Stimulated activated naive B cell treated with anti-CD40 and anti-IgM and Interleukin-4, amounts not matched to agents 10 μg/mL and 1 μg/mL and 100 μg/mL, for 72 hours (primary cell): ENCODE measurements around the gene MAPK8.
A peak's percentile ranks its signal among the peaks of the same experiment; 100 is the strongest.

Experiments used
- ATAC-seq, 2 donors: fragments of 150-1000 bp; cut with Tn5 transposase; replicated peaks; 2 replicates each; pipeline ENCODE4 v1.10.0; 2021; ENCODE audit warnings: moderate library complexity in 1 of 2
- DNase-seq: peaks from one replicate; pipeline ENCODE4 v3.0.0; 2021
- H3K27ac Mint-ChIP-seq: one replicate; pipeline ENCODE4 v1.8.0; 2022; ENCODE audit warnings: mild to moderate bottlenecking, mixed read lengths
- H3K27me3 Mint-ChIP-seq, 2 donors: one replicate each; pipeline ENCODE4 v1.8.0; 2022; ENCODE audit warnings: mixed read lengths in 2 of 2
- H3K36me3 Mint-ChIP-seq, 2 donors: one replicate each; pipeline ENCODE4 v1.8.0; 2022; ENCODE audit warnings: mixed read lengths in 2 of 2, mild to moderate bottlenecking in 1 of 2
- H3K4me1 Mint-ChIP-seq, 2 donors: one replicate each; pipeline ENCODE4 v1.8.0; 2022; ENCODE audit warnings: mixed read lengths in 2 of 2, mild to moderate bottlenecking in 1 of 2
- H3K4me3 Mint-ChIP-seq, 2 donors: one replicate each; pipeline ENCODE4 v1.8.0; 2022; ENCODE audit warnings: mild to moderate bottlenecking in 2 of 2, mixed read lengths in 2 of 2, moderate library complexity in 1 of 2
- H3K9me3 Mint-ChIP-seq, 2 donors: one replicate each; pipeline ENCODE4 v1.8.0; 2022; ENCODE audit warnings: mixed read lengths in 2 of 2, mild to moderate bottlenecking in 1 of 2

The MAPK8 gene

GRCh38 chr10:48363617-48364355 lies 57.3 kb downstream of the MAPK8 start:
- Mint-ChIP-seq H3K4me1 (peaks cover 4 to 16% of the 10 kb centered on the region in 2 donors), H3K4me3 (no peak overlapping the region), H3K9me3 (no peaks in the 10 kb centered on the region), H3K36me3 (no peaks in the 10 kb centered on the region), H3K27ac (no peak overlapping the region), H3K27me3 (no peaks in the 10 kb centered on the region)
- DNase-seq, result peak; percentile 4
- peak; percentile 61 to 67 for ATAC-seq

- no peak for DNase-seq
- no peaks in the 10 kb centered on the region for H3K27me3 Mint-ChIP-seq
- H3K36me3 Mint-ChIP-seq, result no peaks in the 10 kb centered on the region
- ATAC-seq, result no peak
- H3K4me1 Mint-ChIP-seq, result peaks cover 4 to 16% of the 10 kb centered on the region in 2 donors
- H3K27ac Mint-ChIP-seq, result no peak overlapping the region
- no peaks in the 10 kb centered on the region for H3K9me3 Mint-ChIP-seq
- H3K4me3 Mint-ChIP-seq, result no peak overlapping the region
These were observed 58.4 kb downstream of the MAPK8 start for GRCh38 chr10:48364659-48365405.

DNA sequence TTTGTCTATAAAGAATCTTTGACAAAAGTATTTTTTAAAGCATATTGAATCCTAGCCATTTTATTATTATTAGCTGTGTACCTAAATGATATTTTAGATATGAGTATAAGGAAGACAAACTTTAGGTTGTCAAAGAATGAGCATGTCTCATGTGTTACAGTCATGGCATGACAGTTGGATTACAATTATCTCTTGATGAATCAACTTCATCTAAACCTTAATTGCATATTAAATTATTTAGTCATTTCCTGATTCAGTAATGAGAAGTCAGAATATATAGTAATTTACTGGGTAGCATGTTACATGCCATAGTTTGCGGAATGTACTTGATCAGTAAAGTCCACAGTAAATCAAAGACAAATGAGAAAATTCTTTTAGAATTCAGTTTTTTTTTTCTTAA lies 59.2 kb downstream of the MAPK8 start:
- ATAC-seq, result no peak
- Mint-ChIP-seq H3K9me3 (no peaks in the 10 kb centered on the region), H3K27ac (no peak overlapping the region), H3K4me1 (peaks cover 4 to 16% of the 10 kb centered on the region in 2 donors), H3K27me3 (no peaks in the 10 kb centered on the region), H3K4me3 (no peak overlapping the region), H3K36me3 (no peaks in the 10 kb centered on the region)
- DNase-seq, result no peak

DNA sequence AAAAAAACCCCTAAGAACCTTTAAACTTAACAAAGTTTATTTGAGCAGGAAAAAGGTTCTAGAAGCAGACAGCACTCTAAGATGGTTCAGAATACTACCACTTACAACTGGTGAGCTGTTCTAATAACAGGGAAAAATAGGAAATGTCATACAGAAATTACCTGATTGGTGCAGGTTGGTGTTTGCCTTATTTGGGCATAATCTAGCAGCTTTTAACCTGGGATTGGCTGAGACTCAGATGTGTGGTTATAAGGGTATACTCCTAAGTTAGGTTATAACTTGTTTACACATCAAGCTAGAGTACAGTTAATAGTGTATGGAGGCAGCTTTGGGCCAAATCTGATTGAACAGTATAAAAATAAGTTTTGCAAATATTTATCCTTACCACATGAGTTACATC lies 59.8 kb downstream of the MAPK8 start:
- DNase-seq, result no peak
- Mint-ChIP-seq H3K4me3 (no peak overlapping the region), H3K36me3 (no peaks in the 10 kb centered on the region), H3K27ac (no peak overlapping the region), H3K27me3 (no peaks in the 10 kb centered on the region), H3K4me1 (peaks cover 2 to 16% of the 10 kb centered on the region in 2 donors), H3K9me3 (no peaks in the 10 kb centered on the region)
- ATAC-seq, result peak; percentile 33 to 39

- no peaks in the 10 kb centered on the region for H3K27me3 Mint-ChIP-seq
- H3K4me1 Mint-ChIP-seq, result peaks cover 3 to 8% of the 10 kb centered on the region in 2 donors
- H3K27ac Mint-ChIP-seq, result no peak overlapping the region
- no peak for DNase-seq
- H3K4me3 Mint-ChIP-seq, result no peak overlapping the region
- H3K9me3 Mint-ChIP-seq, result peaks cover 0 to 3% of the 10 kb centered on the region in 2 donors
- ATAC-seq, result no peak
- peaks cover 0 to 5% of the 10 kb centered on the region in 2 donors for H3K36me3 Mint-ChIP-seq
These were observed 63.0 kb downstream of the MAPK8 start for GRCh38 chr10:48369501-48369900.

DNA sequence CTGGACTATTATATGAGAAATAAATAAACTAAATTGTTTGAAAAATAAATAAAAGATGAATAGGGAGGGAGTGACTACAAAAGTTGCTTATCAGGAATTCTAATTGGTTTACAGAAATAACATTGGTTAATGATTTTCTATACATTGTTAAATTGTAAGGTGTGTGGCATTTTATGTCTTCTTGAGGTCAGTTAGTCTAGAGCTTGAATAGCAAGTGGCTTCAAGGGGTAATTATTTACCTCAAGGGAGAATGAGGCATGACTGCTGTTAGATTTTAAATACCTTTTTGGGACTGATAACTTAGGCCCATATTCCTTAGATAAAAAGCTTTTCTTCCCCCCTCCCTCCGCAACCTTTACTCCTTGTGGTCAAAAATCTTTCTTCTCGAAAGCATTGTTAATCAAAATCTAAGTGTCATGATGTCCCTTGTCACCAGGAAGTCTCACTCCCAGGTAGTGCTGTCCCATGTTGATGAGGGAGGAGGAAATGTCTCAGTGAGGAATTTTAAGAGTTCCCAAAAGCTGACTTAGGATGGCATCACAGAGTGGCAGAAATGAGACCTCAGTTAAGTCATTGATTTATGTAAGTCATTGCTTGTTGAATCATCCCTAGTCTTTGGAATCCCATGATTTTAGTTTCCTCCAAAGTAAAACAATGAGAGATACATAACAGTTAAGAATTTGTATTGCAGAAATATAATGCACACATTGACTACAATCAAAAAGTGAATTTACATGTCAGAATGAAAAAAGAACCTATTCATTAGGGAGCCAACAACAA lies 71.5 kb downstream of the MAPK8 start:
- DNase-seq (no peak), ATAC-seq (no peak)
- no peaks in the 10 kb centered on the region for H3K4me1 Mint-ChIP-seq
- H3K9me3 Mint-ChIP-seq, result peaks cover 8 to 13% of the 10 kb centered on the region in 2 donors
- peaks cover 4 to 6% of the 10 kb centered on the region in 2 donors for H3K36me3 Mint-ChIP-seq
- no peaks in the 10 kb centered on the region for H3K27me3 Mint-ChIP-seq
- no peak overlapping the region for H3K4me3 Mint-ChIP-seq
- H3K27ac Mint-ChIP-seq, result no peak overlapping the region

- Mint-ChIP-seq H3K9me3 (peaks cover 8 to 13% of the 10 kb centered on the region in 2 donors), H3K36me3 (peaks cover 4 to 6% of the 10 kb centered on the region in 2 donors), H3K4me3 (no peak overlapping the region), H3K27me3 (no peaks in the 10 kb centered on the region), H3K27ac (no peak overlapping the region), H3K4me1 (peaks cover 0 to 1% of the 10 kb centered on the region in 2 donors)
- DNase-seq, result no peak
- ATAC-seq, result no peak
These were observed 72.2 kb downstream of the MAPK8 start for GRCh38 chr10:48378675-48379074.

GRCh38 chr10:48381971-48382370 lies 75.5 kb downstream of the MAPK8 start:
- ATAC-seq (no peak), DNase-seq (no peak)
- Mint-ChIP-seq H3K4me1 (peaks cover 2 to 14% of the 10 kb centered on the region in 2 donors), H3K9me3 (peaks cover 4 to 5% of the 10 kb centered on the region in 2 donors), H3K4me3 (no peak overlapping the region), H3K27ac (no peak overlapping the region), H3K36me3 (peaks cover 4 to 9% of the 10 kb centered on the region in 2 donors), H3K27me3 (no peaks in the 10 kb centered on the region)

- H3K4me1 Mint-ChIP-seq, result peaks cover 4 to 14% of the 10 kb centered on the region in 2 donors
- no peak for ATAC-seq
- no peak overlapping the region for H3K27ac Mint-ChIP-seq
- H3K9me3 Mint-ChIP-seq, result peaks cover 4 to 5% of the 10 kb centered on the region in 2 donors
- no peak for DNase-seq
- H3K36me3 Mint-ChIP-seq, result peaks cover 4 to 9% of the 10 kb centered on the region in 2 donors
- H3K27me3 Mint-ChIP-seq, result no peaks in the 10 kb centered on the region
- H3K4me3 Mint-ChIP-seq, result no peak overlapping the region
These were observed 76.5 kb downstream of the MAPK8 start for GRCh38 chr10:48382982-48383381.

- H3K9me3 Mint-ChIP-seq, result peaks cover 4 to 5% of the 10 kb centered on the region in 2 donors
- peaks cover 4 to 9% of the 10 kb centered on the region in 2 donors for H3K36me3 Mint-ChIP-seq
- no peak overlapping the region for H3K27ac Mint-ChIP-seq
- no peak for ATAC-seq
- H3K27me3 Mint-ChIP-seq, result no peaks in the 10 kb centered on the region
- peaks cover 4 to 14% of the 10 kb centered on the region in 2 donors for H3K4me1 Mint-ChIP-seq
- DNase-seq, result no peak
- H3K4me3 Mint-ChIP-seq, result no peak overlapping the region
These were observed 76.9 kb downstream of the MAPK8 start for GRCh38 chr10:48383393-48383792.

DNA sequence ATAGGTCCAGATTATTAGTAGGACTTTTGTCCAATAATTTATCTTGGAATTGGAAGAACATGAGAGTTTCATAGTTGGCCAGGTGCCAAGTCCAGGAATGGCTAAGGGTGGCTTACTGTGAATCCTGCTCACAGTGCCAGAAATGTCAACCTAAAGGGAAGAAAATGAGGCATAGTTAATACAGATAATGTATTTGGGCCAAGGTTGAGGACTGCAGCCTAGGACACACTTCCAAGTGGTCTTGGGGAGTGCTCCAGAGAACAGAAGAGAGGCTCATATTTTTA lies 78.2 kb downstream of the MAPK8 start:
- peaks cover 4 to 5% of the 10 kb centered on the region in 2 donors for H3K9me3 Mint-ChIP-seq
- ATAC-seq (no peak), DNase-seq (no peak)
- H3K4me1 Mint-ChIP-seq, result peaks cover 7 to 18% of the 10 kb centered on the region in 2 donors
- no peak overlapping the region for H3K4me3 Mint-ChIP-seq
- peak overlapping the region; percentile 65 for H3K27ac Mint-ChIP-seq
- peaks cover 4 to 9% of the 10 kb centered on the region in 2 donors for H3K36me3 Mint-ChIP-seq
- no peaks in the 10 kb centered on the region for H3K27me3 Mint-ChIP-seq

DNA sequence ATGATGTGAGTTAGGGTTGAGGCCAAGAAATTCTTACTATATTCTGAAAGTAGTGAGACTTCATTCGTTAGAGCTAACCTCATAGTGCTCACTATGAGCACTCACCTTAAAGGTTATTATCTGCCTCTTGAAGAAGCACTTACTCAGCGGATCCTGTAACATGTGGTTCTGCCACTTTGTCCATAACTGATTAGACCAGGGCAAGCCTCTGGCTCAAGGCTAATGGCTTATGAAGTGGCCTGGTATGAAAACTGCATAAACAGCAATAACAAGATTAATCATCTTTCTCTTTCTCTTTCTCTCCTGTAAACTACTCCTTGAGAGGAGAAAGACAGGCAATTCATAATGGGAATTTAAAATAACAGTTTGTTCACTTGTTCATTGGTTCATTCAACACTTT lies 82.8 kb downstream of the MAPK8 start:
- Mint-ChIP-seq H3K4me1 (peaks cover 17 to 33% of the 10 kb centered on the region in 2 donors), H3K27me3 (no peaks in the 10 kb centered on the region), H3K36me3 (peaks cover 0 to 3% of the 10 kb centered on the region in 2 donors), H3K27ac (no peak overlapping the region), H3K4me3 (no peak overlapping the region), H3K9me3 (no peaks in the 10 kb centered on the region)
- ATAC-seq, result no peak
- DNase-seq, result no peak

DNA sequence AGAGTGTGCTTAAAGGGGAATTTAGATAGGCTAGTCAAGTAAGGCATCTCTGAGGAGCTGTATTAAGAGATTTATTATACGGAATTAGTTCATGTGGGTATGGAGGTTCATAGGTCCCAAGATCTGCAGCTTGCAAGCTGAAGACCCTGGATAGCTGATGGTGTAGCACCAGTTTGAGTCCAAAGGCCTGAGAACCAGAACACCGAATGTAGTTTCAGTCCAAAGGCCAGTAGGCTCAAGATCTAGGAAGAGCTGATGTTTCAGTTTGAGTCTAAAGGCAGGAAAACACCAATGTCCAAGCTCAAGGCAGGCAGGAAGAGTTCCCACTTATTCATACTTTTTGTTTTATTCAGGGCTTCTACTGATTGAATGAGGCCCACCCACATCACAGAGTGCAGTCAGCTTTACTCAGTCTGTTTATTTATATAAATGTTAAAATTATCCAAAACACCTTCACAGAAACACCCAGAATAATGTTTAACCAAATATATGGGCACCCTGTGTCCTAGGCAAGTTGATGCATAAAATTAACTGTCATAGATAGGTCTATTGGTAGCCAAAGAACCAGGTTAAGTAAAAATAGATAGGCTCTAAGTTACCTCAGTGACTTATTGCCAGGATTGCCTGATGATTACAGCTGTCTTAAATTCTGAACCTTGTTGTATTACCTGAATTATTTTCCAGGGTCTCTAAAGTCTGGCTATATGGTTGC lies 83.5 kb downstream of the MAPK8 start:
- ATAC-seq (no peak), DNase-seq (no peak)
- no peaks in the 10 kb centered on the region for H3K9me3 Mint-ChIP-seq
- H3K4me1 Mint-ChIP-seq, result peaks cover 16 to 27% of the 10 kb centered on the region in 2 donors
- H3K27ac Mint-ChIP-seq, result no peak overlapping the region
- H3K27me3 Mint-ChIP-seq, result no peaks in the 10 kb centered on the region
- H3K4me3 Mint-ChIP-seq, result no peak overlapping the region
- no peaks in the 10 kb centered on the region for H3K36me3 Mint-ChIP-seq

DNA sequence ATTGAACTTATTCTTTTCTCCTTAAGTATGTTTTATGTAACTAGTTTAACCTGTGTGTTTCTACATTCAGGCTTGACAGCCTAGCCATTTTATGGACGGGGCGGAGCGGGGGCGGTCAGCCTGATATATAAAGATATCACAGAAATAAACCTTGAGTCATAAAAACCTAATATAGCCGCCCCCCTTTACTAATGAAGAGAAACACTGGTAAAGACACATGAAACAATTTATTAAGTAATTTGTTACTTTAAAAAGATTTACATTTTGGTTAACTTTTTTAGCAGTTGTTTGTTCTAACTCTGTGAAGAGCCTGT lies 84.0 kb downstream of the MAPK8 start:
- H3K9me3 Mint-ChIP-seq, result no peaks in the 10 kb centered on the region
- no peaks in the 10 kb centered on the region for H3K27me3 Mint-ChIP-seq
- H3K4me1 Mint-ChIP-seq, result peaks cover 16 to 24% of the 10 kb centered on the region in 2 donors
- ATAC-seq (no peak), DNase-seq (no peak)
- no peaks in the 10 kb centered on the region for H3K36me3 Mint-ChIP-seq
- H3K4me3 Mint-ChIP-seq, result no peak overlapping the region
- no peak overlapping the region for H3K27ac Mint-ChIP-seq
